Right lobe of liver (tissue), 4 donors: ENCODE results near the gene ABHD6.

Experiments
- CTCF ChIP-seq, 4 donors: fragments of 200-600 bp in 3 of 4; fragments of 450-650 bp in 1 of 4; IDR thresholded peaks; one replicate each; pipeline versions ENCODE4 v1.5.1 to v1.8.0; 2016 to 2022; ENCODE audit warnings: antibody characterized with exemption in 4 of 4, mild to moderate bottlenecking in 2 of 4
- POLR2A ChIP-seq: fragments of 450-650 bp; IDR thresholded peaks from one replicate; pipeline ENCODE4 v1.6.1; 2017; ENCODE audit warnings: antibody characterized with exemption, mild to moderate bottlenecking
- donor health status: DM: no; HTN: no; CAD: no.
- donor health status: DM: no; HTN: no; CAD: no.
- donor health status: DM: no; HTN: yes; CAD: no.

- TF ChIP-seq CTCF (IDR thresholded peaks at IDR 0.05) (no peak), POLR2A (no peak)
Observed at GRCh38 chr3:58230876-58231552, 6.6 kb upstream of the ABHD6 start.
